WTC11 (cell line): ENCODE measurements around the gene GNGT2. TPM values are rescaled to one million over a fixed set of nuclear protein-coding genes. Genes with fewer than 3 reads are reported as not detected.

Source experiments
- ATAC-seq: fragments of 200-7000 bp; cut with Tn5 transposase; 2 replicates; pipeline ENCODE4 v1.10.0; 2021; ENCODE audit warnings: mild to moderate bottlenecking, moderate library complexity
- CTCF ChIA-PET: fragments of 300-600 bp; sonication (Branson Sonifier 250); formaldehyde crosslinking; loops from one replicate; lab custom pipeline; 2021; ENCODE audit warnings: antibody characterized with exemption; lab: Charles Lee
- POLR2A ChIA-PET: fragments of 350-600 bp; sonication (Branson Sonifier 250); formaldehyde crosslinking; loops from one replicate; lab custom pipeline; 2021; ENCODE audit warnings: antibody characterized with exemption; lab: Charles Lee
- DNase-seq: peaks from one replicate; pipeline ENCODE4 v3.0.0; 2021; ENCODE audit warnings: low spot score
- H3K27ac Mint-ChIP-seq: 2 replicates; pipeline ENCODE4 v1.8.0; 2021; ENCODE audit warnings: mixed read lengths
- H3K27me3 Mint-ChIP-seq: 2 replicates; pipeline ENCODE4 v1.8.0; 2021; ENCODE audit warnings: low read depth, mild to moderate bottlenecking, moderate library complexity, mixed read lengths
- H3K36me3 Mint-ChIP-seq: 2 replicates; pipeline ENCODE4 v1.8.0; 2021; ENCODE audit warnings: mixed read lengths
- H3K4me1 Mint-ChIP-seq: 2 replicates; pipeline ENCODE4 v1.8.0; 2022; ENCODE audit warnings: mixed read lengths
- H3K4me3 Mint-ChIP-seq: 2 replicates; pipeline ENCODE4 v1.8.0; 2021; ENCODE audit warnings: mild to moderate bottlenecking, moderate library complexity, mixed read lengths
- H3K9me3 Mint-ChIP-seq: 2 replicates; pipeline ENCODE4 v1.8.0; 2021; ENCODE audit warnings: mixed read lengths
- AFF4 ChIP-seq: sonication (generic); formaldehyde crosslinking; IDR thresholded peaks from 2 replicates; pipeline ENCODE4 v1.8.1; 2023; ENCODE audit warnings: mild to moderate bottlenecking, missing genetic modification reagents, borderline replicate concordance
- CREB1 ChIP-seq: sonication (generic); formaldehyde crosslinking; IDR thresholded peaks from 2 replicates; pipeline ENCODE4 v1.8.0; 2023; ENCODE audit warnings: mild to moderate bottlenecking, missing genetic modification reagents
- CREM ChIP-seq: sonication (generic); formaldehyde crosslinking; IDR thresholded peaks from 2 replicates; pipeline ENCODE4 v1.8.1; 2022; ENCODE audit warnings: mild to moderate bottlenecking, missing genetic modification reagents, moderate library complexity
- ERG ChIP-seq: fragments of 250-450 bp; sonication (Bioruptor Pico); IDR thresholded peaks from 2 replicates; pipeline ENCODE4 v1.8.0; 2021; ENCODE audit warnings: mild to moderate bottlenecking
- FOXJ3 ChIP-seq: sonication (generic); formaldehyde crosslinking; IDR thresholded peaks from 2 replicates; pipeline ENCODE4 v1.9.0; 2021; ENCODE audit warnings: missing genetic modification reagents, mild to moderate bottlenecking, borderline replicate concordance
- FOXK1 ChIP-seq: sonication (generic); formaldehyde crosslinking; IDR thresholded peaks from 2 replicates; pipeline ENCODE4 v1.8.0; 2022; ENCODE audit warnings: mild to moderate bottlenecking, moderate library complexity, missing genetic modification reagents
- GABPB1 ChIP-seq: sonication (generic); formaldehyde crosslinking; IDR thresholded peaks from 2 replicates; pipeline ENCODE4 v1.8.1; 2023; ENCODE audit warnings: mild to moderate bottlenecking, missing genetic modification reagents
- JUN ChIP-seq: sonication (generic); formaldehyde crosslinking; IDR thresholded peaks from 2 replicates; pipeline ENCODE4 v1.8.0; 2023; ENCODE audit warnings: mild to moderate bottlenecking, missing genetic modification reagents
- MAX ChIP-seq: sonication (generic); formaldehyde crosslinking; IDR thresholded peaks from 2 replicates; pipeline ENCODE4 v1.8.0; 2022; ENCODE audit warnings: mild to moderate bottlenecking, missing genetic modification reagents
- MXD4 ChIP-seq: fragments of 250-450 bp; sonication (Bioruptor Pico); IDR thresholded peaks from 2 replicates; pipeline ENCODE4 v1.8.0; 2021; ENCODE audit warnings: mild to moderate bottlenecking, moderate library complexity, borderline replicate concordance
- NFE2L1 ChIP-seq: sonication (generic); formaldehyde crosslinking; IDR thresholded peaks from 2 replicates; pipeline ENCODE4 v1.8.1; 2023; ENCODE audit warnings: missing genetic modification reagents
- NFYB ChIP-seq: sonication (generic); formaldehyde crosslinking; conservative IDR thresholded peaks from 2 replicates; pipeline ENCODE4 v1.8.0; 2022; ENCODE audit warnings: low read depth, missing genetic modification reagents
- OVOL2 ChIP-seq: fragments of 250-450 bp; sonication (Bioruptor Pico); IDR thresholded peaks from 2 replicates; pipeline ENCODE4 v1.9.0; 2021; ENCODE audit warnings: mild to moderate bottlenecking, borderline replicate concordance
- PRDM15 ChIP-seq: sonication (generic); formaldehyde crosslinking; IDR thresholded peaks from 2 replicates; pipeline ENCODE4 v1.8.0; 2022; ENCODE audit warnings: missing genetic modification reagents
- PREB ChIP-seq: sonication (generic); formaldehyde crosslinking; IDR thresholded peaks from 2 replicates; pipeline ENCODE4 v1.8.1; 2022; ENCODE audit warnings: mild to moderate bottlenecking, missing genetic modification reagents, moderate library complexity, borderline replicate concordance
- RELA ChIP-seq: sonication (generic); formaldehyde crosslinking; IDR thresholded peaks from 2 replicates; pipeline ENCODE4 v1.8.1; 2022; ENCODE audit warnings: missing genetic modification reagents, mild to moderate bottlenecking, borderline replicate concordance
- SP1 ChIP-seq: sonication (generic); formaldehyde crosslinking; conservative IDR thresholded peaks from 2 replicates; pipeline ENCODE4 v1.8.1; 2022; ENCODE audit warnings: missing genetic modification reagents
- ZBTB43 ChIP-seq: sonication (generic); formaldehyde crosslinking; IDR thresholded peaks from 2 replicates; pipeline ENCODE4 v1.8.1; 2023; ENCODE audit warnings: mild to moderate bottlenecking, missing genetic modification reagents
- ZMAT4 ChIP-seq: fragments of 250-450 bp; sonication (Bioruptor Pico); IDR thresholded peaks from 2 replicates; pipeline ENCODE4 v1.9.0; 2021; ENCODE audit warnings: mild to moderate bottlenecking
- ZNF121 ChIP-seq: sonication (generic); formaldehyde crosslinking; IDR thresholded peaks from 2 replicates; pipeline ENCODE4 v1.8.0; 2023; ENCODE audit warnings: missing genetic modification reagents
- ZNF232 ChIP-seq: sonication (generic); formaldehyde crosslinking; IDR thresholded peaks from 2 replicates; pipeline ENCODE4 v1.8.0; 2022; ENCODE audit warnings: mild to moderate bottlenecking, missing genetic modification reagents
- ZNF416 ChIP-seq: fragments of 250-450 bp; sonication (Bioruptor Pico); IDR thresholded peaks from 2 replicates; pipeline ENCODE4 v1.9.0; 2021; ENCODE audit warnings: mild to moderate bottlenecking, inconsistent platforms
- ZNF512 ChIP-seq: sonication (generic); formaldehyde crosslinking; IDR thresholded peaks from 2 replicates; pipeline ENCODE4 v1.8.1; 2022; ENCODE audit warnings: missing genetic modification reagents, borderline replicate concordance
- ZNF671 ChIP-seq: fragments of 250-450 bp; sonication (Bioruptor Pico); IDR thresholded peaks from 2 replicates; pipeline ENCODE4 v1.8.0; 2021; ENCODE audit warnings: mild to moderate bottlenecking
- total RNA-seq: library from RNA; stranded (reverse); gene quantifications from 3 replicates; pipeline ENCODE4 v1.2.3, GENCODE V29; 2021

The GNGT2 gene
- total RNA-seq, 1 experiment from 2014 or later: 0.70 TPM

GRCh38 chr17:49230636-49231562 lies 20.5 kb upstream of the GNGT2 start, which contains the start of gene PHOSPHO1:
Gene PHOSPHO1, minus strand, starts transcription at chr17:49230787. Its CDS starts 4,096 bp downstream, at chr17:49226691.
- Mint-ChIP-seq H3K9me3 (no peaks in the 10 kb centered on the region), H3K4me3 (peak within 1 kb of the TSS; percentile 85), H3K27me3 (peaks cover 70% of the 10 kb centered on the region), H3K4me1 (peaks cover 25% of the 10 kb centered on the region), H3K36me3 (no peaks in the 10 kb centered on the region), H3K27ac (no peak within 1 kb of the TSS)
- ATAC-seq: peak; percentile 89
- CTCF ChIA-PET: interaction anchor here (0.6 to 5.1 kb wide), 13 partner anchors 23 to 559 kb away, joined by 3 to 30 read pairs (median 5); no protein-coding TSS in a partner anchor
- POLR2A ChIA-PET: interaction anchor here (0.6 kb wide), 2 partner anchors 160 to 772 kb away, joined by 3 read pairs; no protein-coding TSS in a partner anchor
- DNase-seq: peak; percentile 94
- TF ChIP-seq CREB1 (CRISPR knock-in tag): no peak
- no peak for TF ChIP-seq ZNF121
- no peak for TF ChIP-seq JUN (CRISPR knock-in tag)
- TF ChIP-seq MAX: no peak
- TF ChIP-seq ZMAT4: no peak
- no peak for TF ChIP-seq ZBTB43 (CRISPR knock-in tag)
- TF ChIP-seq MXD4 (CRISPR knock-in tag): no peak
- TF ChIP-seq SP1: peak; percentile 73
- no peak; the same call in 1 of the 2 replicates for TF ChIP-seq PRDM15 (CRISPR knock-in tag)
- no peak for TF ChIP-seq GABPB1
- no peak for TF ChIP-seq ZNF671 (CRISPR knock-in tag)
- no peak for TF ChIP-seq RELA (CRISPR knock-in tag)
- no peak for TF ChIP-seq FOXK1 (CRISPR knock-in tag)
- TF ChIP-seq ERG (CRISPR knock-in tag): no peak
- 0 out of 2 replicates have a peak, but pooled peaks have one; percentile 21 for TF ChIP-seq ZNF232 (CRISPR knock-in tag)
- no peak for TF ChIP-seq CREM (CRISPR knock-in tag)
- TF ChIP-seq OVOL2 (CRISPR knock-in tag): no peak
- TF ChIP-seq ZNF416 (CRISPR knock-in tag): no peak
- TF ChIP-seq AFF4 (CRISPR knock-in tag): no peak
- peak; percentile 68 for TF ChIP-seq NFYB (CRISPR knock-in tag)
- TF ChIP-seq PREB (CRISPR knock-in tag): no peak
- TF ChIP-seq FOXJ3 (CRISPR knock-in tag): no peak
- no peak for TF ChIP-seq ZNF512
- no peak for TF ChIP-seq NFE2L1
